H1 (cell line): ENCODE data around the gene ATM. TPM values are rescaled to one million over a fixed set of nuclear protein-coding genes. Genes with fewer than 3 reads are reported as not detected.

Source experiments
- CTCF ChIA-PET: fragments of 300-600 bp; sonication (Branson Sonifier 250); formaldehyde crosslinking; loops from one replicate; lab custom pipeline; 2021; ENCODE audit not compliant: partially characterized antibody; lab: Charles Lee
- POLR2A ChIA-PET: fragments of 300-600 bp; sonication (Branson Sonifier 250); formaldehyde crosslinking; loops from one replicate; lab custom pipeline; 2021; ENCODE audit warnings: inconsistent platforms; ENCODE audit not compliant: partially characterized antibody; lab: Charles Lee
- DNase-seq, 2 experiments: peaks; one replicate each; pipeline versions ENCODE4 v3.0.0 to v3.0.0-alpha.2; 2010 to 2022; ENCODE audit warnings: low spot score in 2 of 2, low read depth in 1 of 2, mixed read lengths in 1 of 2
- FAIRE-seq: peaks from 2 replicates; lab custom pipeline; 2011; peaks lifted over from hg19 to GRCh38; lab: Jason Lieb, UNC
- H2AFZ ChIP-seq: 2 replicates; pipeline ENCODE4 v1.8.1; 2012; ENCODE audit warnings: low read length, inconsistent platforms
- H2AK5ac ChIP-seq: 2 replicates; pipeline ENCODE4 v1.6.1; 2013; ENCODE audit warnings: low read depth, low read length
- H2BK120ac ChIP-seq: replicated peaks from 2 replicates; pipeline ENCODE3; 2013; ENCODE audit warnings: low read depth, low read length, inconsistent platforms
- H2BK12ac ChIP-seq: 2 replicates; pipeline ENCODE4 v1.6.1; 2013; ENCODE audit warnings: low read depth, low read length
- H2BK15ac ChIP-seq: 2 replicates; pipeline ENCODE4 v1.6.1; 2013; ENCODE audit warnings: low read length
- H2BK20ac ChIP-seq: 2 replicates; pipeline ENCODE4 v1.6.1; 2013; ENCODE audit warnings: low read length
- H2BK5ac ChIP-seq: 2 replicates; pipeline ENCODE4 v1.6.1; 2013; ENCODE audit warnings: low read depth, low read length
- H3K14ac ChIP-seq: 2 replicates; pipeline ENCODE4 v1.6.1; 2013; ENCODE audit warnings: inconsistent platforms; ENCODE audit not compliant: insufficient read length
- H3K18ac ChIP-seq: 2 replicates; pipeline ENCODE4 v1.6.1; 2013; ENCODE audit warnings: low read length; ENCODE audit errors: extremely low read depth
- H3K23ac ChIP-seq: 2 replicates; pipeline ENCODE4 v1.6.1; 2013; ENCODE audit warnings: inconsistent platforms; ENCODE audit not compliant: insufficient read length
- H3K23me2 ChIP-seq: 2 replicates; pipeline ENCODE4 v1.6.1; 2013; ENCODE audit warnings: low read depth, low read length
- H3K27ac ChIP-seq: 2 replicates; pipeline ENCODE4 v1.6.1; 2011; ENCODE audit warnings: low read depth, low read length, inconsistent platforms
- H3K27me3 ChIP-seq, 4 experiments: replicated peaks in 1 of 4; 1 replicate in 1 of 4; 2 replicates in 3 of 4; pipeline versions ENCODE4 v1.6.1 to v1.8.1; 2011 to 2013; ENCODE audit warnings: low read length in 3 of 4, mild to moderate bottlenecking in 3 of 4, inconsistent platforms in 2 of 4, mixed read lengths in 2 of 4, moderate library complexity in 1 of 4; ENCODE audit not compliant: control insufficient read depth in 3 of 4, insufficient read depth in 3 of 4; ENCODE audit errors: extremely low read depth in 1 of 4
- H3K36me3 ChIP-seq, 4 experiments: 2 replicates each; pipeline versions ENCODE4 v1.6.1 to v1.8.1; 2011 to 2013; ENCODE audit warnings: mild to moderate bottlenecking in 4 of 4, low read length in 3 of 4, moderate library complexity in 2 of 4, control low read depth in 1 of 4, inconsistent platforms in 1 of 4; ENCODE audit not compliant: insufficient read depth in 4 of 4, control insufficient read depth in 2 of 4
- H3K4ac ChIP-seq: replicated peaks from 2 replicates; pipeline ENCODE3; 2013; ENCODE audit warnings: low read length, low read depth, mixed read lengths, inconsistent platforms; ENCODE audit not compliant: insufficient read length
- H3K4me1 ChIP-seq, 4 experiments: replicated peaks in 1 of 4; 1 replicate in 1 of 4; 2 replicates in 3 of 4; pipeline versions ENCODE4 v1.6.1 to v1.8.1; 2011 to 2013; ENCODE audit warnings: low read length in 3 of 4, inconsistent platforms in 2 of 4, mixed read lengths in 1 of 4; ENCODE audit not compliant: insufficient read depth in 4 of 4, control insufficient read depth in 3 of 4
- H3K4me2 ChIP-seq, 2 experiments: 2 replicates each; pipeline versions ENCODE4 v1.6.1 to v1.8.1; 2011 to 2013; ENCODE audit warnings: low read depth in 2 of 2, low read length in 2 of 2, control low read depth in 1 of 2, inconsistent platforms in 1 of 2, mild to moderate bottlenecking in 1 of 2; ENCODE audit not compliant: insufficient read depth in 1 of 2
- H3K4me3 ChIP-seq, 4 experiments: fragments of 200-600, 300-600 bp in 1 of 4; sonication (generic), shearing (Covaris generic), sonication (Bioruptor Twin) in 1 of 4; 2 replicates each; pipeline versions ENCODE4 v1.5.1 to v1.8.1; 2011 to 2016; ENCODE audit warnings: low read length in 4 of 4, low read depth in 3 of 4, control low read depth in 2 of 4, inconsistent platforms in 2 of 4, mild to moderate bottlenecking in 2 of 4, mixed read lengths in 1 of 4, moderate library complexity in 1 of 4; ENCODE audit not compliant: insufficient read depth in 2 of 4; ENCODE audit errors: extremely low read depth in 1 of 4
- H3K56ac ChIP-seq: replicated peaks from 2 replicates; pipeline ENCODE3; 2013; ENCODE audit warnings: low read depth, mild to moderate bottlenecking, mixed read lengths, low read length, inconsistent platforms; ENCODE audit not compliant: insufficient read length
- H3K79me1 ChIP-seq: 2 replicates; pipeline ENCODE4 v1.6.1; 2013; ENCODE audit warnings: low read depth, low read length, control low read depth
- H3K79me2 ChIP-seq, 2 experiments: 2 replicates each; pipeline versions ENCODE4 v1.6.1 to v1.8.1; 2012 to 2013; ENCODE audit warnings: low read length in 2 of 2, mild to moderate bottlenecking in 2 of 2, inconsistent platforms in 1 of 2; ENCODE audit not compliant: insufficient read depth in 2 of 2, control insufficient read depth in 1 of 2
- H3K9ac ChIP-seq, 4 experiments: replicated peaks in 1 of 4; 1 replicate in 1 of 4; 2 replicates in 3 of 4; pipeline versions ENCODE4 v1.6.1 to v1.8.1; 2011 to 2013; ENCODE audit warnings: low read depth in 3 of 4, low read length in 3 of 4, control low read depth in 2 of 4, mild to moderate bottlenecking in 2 of 4, moderate library complexity in 2 of 4, inconsistent platforms in 1 of 4; ENCODE audit errors: extremely low read depth in 1 of 4
- H3K9me3 ChIP-seq, 2 experiments: 2 replicates each; pipeline versions ENCODE4 v1.6.1 to v1.8.1; 2012 to 2013; ENCODE audit warnings: mild to moderate bottlenecking in 2 of 2, moderate library complexity in 2 of 2, control low read depth in 1 of 2, inconsistent platforms in 1 of 2, low read depth in 1 of 2, low read length in 1 of 2, mixed read lengths in 1 of 2; ENCODE audit not compliant: insufficient read depth in 2 of 2
- H4K20me1 ChIP-seq, 2 experiments: replicated peaks in 1 of 2; 2 replicates each; pipeline versions ENCODE3 to v1.8.1; 2011 to 2013; ENCODE audit warnings: inconsistent platforms in 2 of 2, low read length in 2 of 2, mild to moderate bottlenecking in 1 of 2; ENCODE audit not compliant: insufficient read depth in 2 of 2, control insufficient read depth in 1 of 2
- H4K5ac ChIP-seq: 2 replicates; pipeline ENCODE4 v1.6.1; 2013; ENCODE audit warnings: low read length, low read depth, mixed read lengths, inconsistent platforms; ENCODE audit not compliant: insufficient read length
- H4K8ac ChIP-seq: 2 replicates; pipeline ENCODE4 v1.8.0; 2013; ENCODE audit warnings: mild to moderate bottlenecking, moderate library complexity, low read length, inconsistent platforms; ENCODE audit not compliant: insufficient read depth; ENCODE audit errors: extremely low read depth
- H4K91ac ChIP-seq: replicated peaks from 2 replicates; pipeline ENCODE3; 2013; ENCODE audit warnings: low read length, mixed read lengths, inconsistent platforms; ENCODE audit not compliant: insufficient read length
- BRCA1 ChIP-seq: IDR thresholded peaks from 2 replicates; pipeline ENCODE4 v1.6.1; 2012; ENCODE audit warnings: low read depth, low read length, improper control_type of control experiment
- EGR1 ChIP-seq: IDR thresholded peaks from 2 replicates; pipeline ENCODE4 v1.6.1; 2011; ENCODE audit warnings: low read depth, low read length, borderline replicate concordance
- EZH2 ChIP-seq: fragments of 200-600 bp; sonication (generic); IDR thresholded peaks from 2 replicates; pipeline ENCODE4 v1.7.1; 2012; ENCODE audit warnings: low read depth, mild to moderate bottlenecking, moderate library complexity, low read length, inconsistent platforms; ENCODE audit not compliant: severe bottlenecking
- FOSL1 ChIP-seq: IDR thresholded peaks from 2 replicates; pipeline ENCODE4 v1.6.1; 2011; ENCODE audit warnings: mild to moderate bottlenecking, low read depth, low read length, moderate library complexity; ENCODE audit not compliant: insufficient read depth
- GTF2F1 ChIP-seq: IDR thresholded peaks from 2 replicates; pipeline ENCODE4 v1.6.1; 2012; ENCODE audit warnings: low read depth, low read length, improper control_type of control experiment, borderline replicate concordance
- HDAC6 ChIP-seq: IDR thresholded peaks from one replicate; pipeline ENCODE4 v1.7.1; 2012; ENCODE audit warnings: low read depth, mild to moderate bottlenecking, inconsistent platforms, low read length, moderate library complexity
- SIX5 ChIP-seq: IDR thresholded peaks from 2 replicates; pipeline ENCODE4 v1.6.1; 2011; ENCODE audit warnings: mild to moderate bottlenecking, low read depth, low read length
- TCF12 ChIP-seq: IDR thresholded peaks from 2 replicates; pipeline ENCODE4 v1.6.1; 2011; ENCODE audit warnings: low read depth, mild to moderate bottlenecking, low read length
- USF2 ChIP-seq: IDR thresholded peaks from 2 replicates; pipeline ENCODE4 v1.6.1; 2011; ENCODE audit warnings: low read length, improper control_type of control experiment
- WGBS, 2 experiments: shearing (Covaris generic) in 1 of 2; methylation state at CpG; one replicate each; pipeline versions ENCODE4 v1.1.6 to v1.1.7; 2013 to 2015; ENCODE audit warnings: low lambda C conversion rate in 2 of 2, mixed read lengths in 2 of 2, inconsistent platforms in 1 of 2, low coverage in 1 of 2, missing lambda C conversion rate in 1 of 2; ENCODE audit not compliant: insufficient replicate concordance in 2 of 2, insufficient coverage in 1 of 2, insufficient read length in 1 of 2; ENCODE audit errors: extremely low coverage in 1 of 2, missing lambda C conversion rate in 1 of 2; 5-methylcytosine and 5-hydroxymethylcytosine counted together
- polyA plus RNA-seq, 7 experiments: library from polyadenylated mRNA; depleted of rRNA in 3 of 7; stranded (reverse) in 5 of 7; unstranded in 2 of 7; fragments of >200 nt in 5 of 7; fragments of 200-250 nt in 2 of 7; gene quantifications; 1 replicate in 5 of 7; 2 replicates in 1 of 7; 4 replicates in 1 of 7; pipeline versions ENCODE4 v1.2.1 to v1.2.3, GENCODE V29; 2011 to 2013; ENCODE audit warnings: missing spikeins in 2 of 7, mixed read lengths in 2 of 7
- total RNA-seq: library from RNA; stranded (reverse); fragmentation: NEBNext Ultra II Directional; extraction: Animal tissue kit (Norgen Biotek cat#: 25700); gene quantifications from 2 replicates; pipeline ENCODE4 v1.2.1, GENCODE V29; 2021

ATM gene
- total and polyA plus RNA-seq, 2 of the 8 experiments (the other 6 are each of a cell fraction or from before 2014, with no cell fraction given), result 14.9 to 55.4 TPM

DNA sequence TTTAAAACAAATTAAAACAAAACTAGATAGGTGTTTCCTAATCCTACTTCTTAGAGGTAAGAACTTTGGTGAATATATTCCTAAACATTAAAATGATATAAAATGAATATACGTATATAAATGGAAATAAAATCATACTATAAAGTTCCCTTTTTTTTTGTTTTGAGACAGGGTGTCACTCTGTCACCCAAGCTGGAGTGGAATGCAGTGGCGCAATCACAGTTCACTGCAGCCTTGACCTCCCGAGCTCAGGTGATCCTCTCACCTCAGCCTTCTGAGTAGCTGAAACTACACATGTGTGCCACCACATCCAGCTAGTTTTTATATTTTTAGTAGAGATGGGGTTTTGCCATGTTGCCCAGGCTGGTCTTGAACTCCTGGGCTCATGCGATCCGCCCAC lies 45.3 kb upstream of the ATM start:
- Histone ChIP-seq H4K91ac (no peak overlapping the region), H3K18ac (no peak overlapping the region), H2BK15ac (no peak overlapping the region), H3K23me2 (no peaks in the 10 kb centered on the region), H3K79me1 (no peaks in the 10 kb centered on the region), H2AK5ac (no peak overlapping the region), H3K9me3 (no peaks in the 10 kb centered on the region), H3K14ac (no peak overlapping the region), H3K27me3 (no peaks in the 10 kb centered on the region), H2BK20ac (no peak overlapping the region), H2BK120ac (no peak overlapping the region), H2BK5ac (no peak overlapping the region), H3K23ac (no peak overlapping the region), H4K20me1 (no peaks in the 10 kb centered on the region), H3K9ac (no peak overlapping the region), H3K36me3 (peaks cover 3 to 62% (median 25%) of the 10 kb centered on the region in 4 experiments; a peak in 7 of 8 replicates), H3K4me2 (no peak overlapping the region), H3K4me1 (no peaks in the 10 kb centered on the region), H3K27ac (no peak overlapping the region), H3K4me3 (no peak overlapping the region), H2AFZ (no peak overlapping the region), H2BK12ac (no peak overlapping the region), H4K8ac (no peak overlapping the region), H4K5ac (no peak overlapping the region), H3K4ac (no peak overlapping the region), H3K79me2 (no peaks in the 10 kb centered on the region), H3K56ac (no peak overlapping the region)
- ChIA-PET POLR2A (interaction anchor here (1.1 kb wide), 1 partner anchor 13 kb away, joined by 3 read pairs; no protein-coding TSS in a partner anchor), CTCF (interaction anchor here (0.9 kb wide), 1 partner anchor 169 kb away, joined by 4 read pairs; the partner anchor contains the start of gene CUL5)
- TF ChIP-seq BRCA1, result no peak
- no peak for TF ChIP-seq USF2
- no peak for TF ChIP-seq FOSL1
- no peak for TF ChIP-seq SIX5
- TF ChIP-seq HDAC6, result no peak
- TF ChIP-seq EGR1, result no peak
- TF ChIP-seq GTF2F1, result no peak
- no peak for TF ChIP-seq TCF12
- TF ChIP-seq EZH2, result no peak
- DNase-seq, result no peak
- FAIRE-seq, result no peak
- 85% methylated on average over 5 of the region's 5 CpGs; no CpG with 5 or more reads in 1 of the 2 experiments for WGBS, 2 experiments
